Measurements from ENCODE around the gene HK2.
"Not testable (repeated sequence)": the region's sequence is repeated elsewhere in the genome, so short reads cannot be mapped to it uniquely, and the experiment has no call there.

Gene HK2

GRCh38 chr2:74880054-74880728 is 46.3 kb downstream of the HK2 start:
- DNase-seq, result no peak

GRCh38 chr2:74881176-74881575 is 47.2 kb downstream of the HK2 start:
- no peak for DNase-seq

DNA sequence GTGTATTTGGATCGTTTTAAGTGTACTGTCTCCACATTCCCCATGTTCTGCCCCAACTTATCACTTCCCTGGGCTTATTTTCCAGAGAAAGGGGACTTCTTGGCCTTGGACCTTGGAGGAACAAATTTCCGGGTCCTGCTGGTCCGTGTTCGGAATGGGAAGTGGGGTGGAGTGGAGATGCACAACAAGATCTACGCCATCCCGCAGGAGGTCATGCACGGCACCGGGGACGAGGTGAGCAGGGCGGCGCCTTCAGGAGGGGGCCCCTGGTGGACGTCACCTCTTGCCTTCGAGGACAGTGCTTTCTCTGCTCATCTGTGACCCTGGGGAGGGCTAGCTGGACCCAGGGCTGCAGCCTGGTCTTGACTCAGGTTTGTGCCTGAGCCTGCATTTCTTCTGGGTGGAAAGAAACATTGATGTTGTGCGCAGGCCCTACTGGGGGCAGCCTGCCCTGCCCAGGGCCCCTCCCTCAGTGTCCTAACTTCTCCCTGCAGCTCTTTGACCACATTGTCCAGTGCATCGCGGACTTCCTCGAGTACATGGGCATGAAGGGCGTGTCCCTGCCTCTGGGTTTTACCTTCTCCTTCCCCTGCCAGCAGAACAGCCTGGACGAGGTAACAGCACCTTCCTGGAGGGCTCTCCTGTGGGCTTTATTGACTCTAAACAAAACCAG is 47.8 kb downstream of the HK2 start:
- DNase-seq, result no peak

DNA sequence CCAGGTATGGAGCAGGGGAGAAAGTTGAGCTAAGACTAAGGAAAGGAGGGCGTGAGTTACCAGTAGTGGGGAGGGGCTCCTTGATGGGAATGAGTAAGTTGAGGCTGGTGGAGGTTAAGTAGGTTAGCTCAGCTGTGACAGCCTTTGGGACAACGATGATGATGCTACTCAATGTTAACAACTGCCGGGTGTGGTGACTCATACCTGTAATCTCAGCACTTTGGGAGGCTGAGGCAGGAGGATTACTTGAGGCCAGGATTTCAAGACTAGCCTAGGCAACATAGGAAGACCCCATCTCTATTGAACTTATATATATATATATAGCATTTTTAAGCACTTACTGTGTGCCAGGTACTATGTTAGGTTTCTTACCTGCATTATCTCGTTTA is 48.4 kb downstream of the HK2 start:
- no peak for DNase-seq

DNA sequence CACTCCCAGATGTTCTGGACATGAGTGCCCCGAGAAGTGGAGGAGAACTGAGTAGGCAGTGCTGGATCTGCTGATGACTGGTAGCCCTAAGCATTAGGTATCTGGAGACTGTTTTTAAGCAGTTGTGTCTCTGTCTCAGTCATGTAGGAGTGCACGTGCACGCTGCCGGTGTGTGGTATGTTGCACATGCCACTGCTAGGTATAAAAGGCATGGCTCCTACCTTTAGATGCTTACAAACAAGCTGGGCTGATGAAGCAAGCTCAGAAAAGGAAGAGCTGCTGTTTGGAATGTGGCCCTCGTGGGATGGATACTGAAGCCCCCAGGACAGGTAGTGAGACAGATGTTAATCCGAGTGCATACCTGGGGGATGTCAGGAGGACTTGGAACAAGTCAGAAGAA is 49.1 kb downstream of the HK2 start:
- no peak for DNase-seq

- no peak for DNase-seq
Observed at GRCh38 chr2:74884118-74884762, 50.3 kb downstream of the HK2 start.

DNA sequence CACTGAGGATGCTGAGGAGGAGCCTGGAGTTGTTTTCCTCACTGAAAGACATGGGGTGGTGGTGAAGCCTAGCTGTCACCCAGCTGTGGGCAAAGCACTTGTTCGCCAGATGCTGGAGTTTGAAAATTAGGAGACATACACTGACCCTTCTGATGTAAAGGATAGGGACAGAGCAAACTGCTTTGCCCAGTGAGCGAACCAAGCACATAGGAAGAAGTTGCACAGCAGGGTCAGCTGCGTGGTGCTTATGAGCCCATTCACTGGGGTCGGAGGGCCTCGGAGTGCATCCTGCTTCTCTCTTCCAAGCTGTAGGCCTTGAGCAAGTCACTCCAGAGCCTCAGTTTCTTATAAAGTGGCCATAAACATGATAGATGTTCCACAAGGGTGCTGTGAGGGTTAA is 50.9 kb downstream of the HK2 start:
- no peak for DNase-seq

- DNase-seq, result no peak
Observed at GRCh38 chr2:74886251-74886650, 52.3 kb downstream of the HK2 start.

- DNase-seq, result no peak
Observed at GRCh38 chr2:74886811-74887210, 52.9 kb downstream of the HK2 start.

GRCh38 chr2:74887445-74887951 is 53.6 kb downstream of the HK2 start:
- DNase-seq, result no peak

DNA sequence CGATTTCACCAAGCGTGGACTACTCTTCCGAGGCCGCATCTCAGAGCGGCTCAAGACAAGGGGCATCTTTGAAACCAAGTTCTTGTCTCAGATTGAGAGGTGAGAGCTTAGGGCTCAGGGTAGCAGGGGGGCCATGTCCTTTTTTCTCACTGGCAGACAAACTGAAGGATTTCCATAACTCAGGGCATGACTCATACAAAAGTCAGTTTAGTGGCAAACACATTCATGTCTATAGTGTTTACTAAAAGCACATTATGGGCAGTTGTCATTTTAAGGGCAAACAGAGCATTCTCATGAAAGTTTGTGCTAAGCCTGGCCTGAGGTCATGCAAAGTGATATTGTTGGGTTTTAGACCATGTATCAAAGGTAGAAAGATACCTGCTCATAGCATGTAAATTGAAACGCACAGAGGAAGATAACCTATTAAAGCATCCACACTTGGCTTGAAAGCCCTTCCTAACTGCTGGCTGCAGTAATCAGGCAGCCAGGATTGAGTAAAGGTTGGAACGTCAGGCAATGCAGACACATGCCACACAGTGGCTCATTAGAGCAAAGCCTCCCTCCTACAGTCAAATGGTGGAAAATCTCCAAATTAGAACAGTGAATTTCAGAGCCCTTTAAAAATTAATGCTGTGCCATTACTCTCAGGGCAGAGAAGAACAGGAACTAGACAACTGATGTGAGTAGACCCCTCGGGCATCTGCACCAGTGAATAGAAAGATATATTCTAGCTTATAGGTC is 54.2 kb downstream of the HK2 start:
- DNase-seq, result no peak

DNA sequence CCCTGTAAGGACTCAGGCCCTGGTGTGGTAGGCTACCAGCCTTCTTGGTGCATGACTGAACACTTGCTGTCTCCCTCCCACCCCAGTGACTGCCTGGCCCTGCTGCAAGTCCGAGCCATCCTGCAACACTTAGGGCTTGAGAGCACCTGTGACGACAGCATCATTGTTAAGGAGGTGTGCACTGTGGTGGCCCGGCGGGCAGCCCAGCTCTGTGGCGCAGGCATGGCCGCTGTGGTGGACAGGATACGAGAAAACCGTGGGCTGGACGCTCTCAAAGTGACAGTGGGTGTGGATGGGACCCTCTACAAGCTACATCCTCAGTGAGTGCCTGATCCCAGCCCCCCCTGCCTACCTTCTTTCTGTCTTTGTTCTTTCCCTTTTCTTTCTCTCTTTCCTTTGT is 55.2 kb downstream of the HK2 start:
- DNase-seq, result no peak

DNA sequence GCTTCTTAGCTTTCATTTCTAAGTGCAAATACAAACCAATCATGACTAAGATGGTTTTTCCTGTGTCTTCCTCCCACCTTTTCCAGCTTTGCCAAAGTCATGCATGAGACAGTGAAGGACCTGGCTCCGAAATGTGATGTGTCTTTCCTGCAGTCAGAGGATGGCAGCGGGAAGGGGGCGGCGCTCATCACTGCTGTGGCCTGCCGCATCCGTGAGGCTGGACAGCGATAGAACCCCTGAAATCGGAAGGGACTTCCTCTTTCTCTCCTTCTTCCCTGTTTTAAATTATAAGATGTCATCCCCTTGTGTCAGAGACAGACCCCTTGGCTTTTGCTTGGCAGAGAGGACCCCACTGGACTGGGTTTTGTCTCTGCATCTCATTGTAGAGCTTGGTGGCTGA is 56.8 kb downstream of the HK2 start:
- DNase-seq, result no peak

DNA sequence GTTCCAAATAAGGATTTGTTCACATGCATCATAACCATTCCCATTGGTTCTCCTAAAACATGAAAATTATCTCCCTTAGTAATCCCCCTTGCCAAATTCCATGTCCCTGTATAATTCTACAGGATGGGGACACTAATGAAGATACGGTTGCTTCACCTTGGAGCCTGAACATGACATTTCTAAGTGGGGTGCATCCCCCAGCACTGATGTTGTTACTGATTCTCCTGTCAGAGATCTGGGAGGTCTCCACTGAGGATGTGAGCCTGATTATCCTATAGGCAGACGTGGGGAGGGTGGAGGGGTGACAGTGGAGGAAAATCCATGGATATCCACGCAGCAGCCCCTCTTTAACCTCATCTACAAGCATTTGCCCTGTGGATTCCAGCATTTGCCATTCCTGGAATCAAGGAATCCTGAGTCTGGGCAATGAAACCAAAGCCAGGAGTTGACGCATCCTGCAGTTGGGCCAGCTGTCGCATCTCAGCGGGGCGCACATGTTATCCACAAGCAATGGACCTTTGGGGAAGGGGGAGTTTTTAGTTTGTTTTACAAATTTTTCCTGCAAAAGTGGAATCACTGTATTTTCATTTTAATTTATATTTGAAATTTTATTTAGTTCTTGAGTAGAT is 57.3 kb downstream of the HK2 start:
- no peak for DNase-seq

DNA sequence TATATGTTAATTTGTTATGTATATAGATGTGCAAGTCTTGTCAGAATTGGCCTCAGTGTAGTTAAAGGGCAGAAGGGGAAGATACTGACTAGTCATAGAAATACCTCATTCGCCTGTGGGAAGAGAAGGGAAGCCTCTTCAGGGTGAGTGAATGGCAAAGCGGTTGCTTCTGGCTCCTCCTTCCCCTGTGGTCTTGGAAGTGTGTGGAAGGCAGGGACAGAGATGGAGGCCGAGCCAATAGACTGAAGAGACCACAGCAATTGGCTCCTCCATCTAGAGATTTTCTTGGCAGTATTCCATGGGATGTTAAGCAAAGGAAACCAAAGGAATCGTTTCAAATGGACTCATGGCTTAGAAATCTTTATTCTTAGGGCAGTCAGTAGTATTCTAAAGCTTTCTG is 57.9 kb downstream of the HK2 start:
- DNase-seq, result not testable (repeated sequence)

DNA sequence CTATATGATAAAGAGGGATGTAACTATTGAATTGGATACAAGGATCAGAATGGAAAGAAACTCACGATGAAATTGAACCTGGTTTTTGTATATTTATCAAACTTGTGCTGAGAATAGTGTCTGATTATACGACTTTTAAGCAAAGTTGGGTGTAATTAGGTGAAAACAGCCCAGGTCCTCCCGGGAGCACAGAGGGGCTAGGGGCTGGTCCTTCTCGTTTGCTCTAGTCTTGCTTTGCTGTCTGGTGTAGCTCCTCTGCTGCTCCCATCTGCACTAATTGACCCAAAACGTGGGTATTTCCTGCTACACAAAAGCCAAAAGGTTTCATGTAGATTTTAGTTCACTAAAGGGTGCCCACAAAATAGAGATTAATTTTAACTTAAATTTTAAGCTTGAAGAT is 58.7 kb downstream of the HK2 start:
- DNase-seq, result no peak

DNA sequence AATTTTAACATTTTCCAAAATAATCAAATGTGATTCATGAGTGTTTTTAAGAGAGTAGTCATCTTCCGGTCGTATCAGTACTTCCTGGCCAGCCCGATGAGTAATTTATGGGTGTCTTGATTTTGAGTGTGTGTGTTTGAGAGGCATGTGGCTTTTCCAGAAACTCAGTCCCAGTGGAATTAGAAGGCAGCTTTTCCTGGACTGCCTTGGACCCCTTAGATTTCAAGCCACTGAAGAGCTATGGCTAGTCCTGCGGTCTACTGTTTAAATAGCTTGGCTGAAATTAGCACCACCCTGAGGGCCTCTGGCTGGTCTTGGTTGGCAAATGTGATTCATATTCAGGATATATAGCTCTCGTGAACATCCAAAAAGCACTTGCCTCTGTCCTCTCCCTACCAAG is 59.4 kb downstream of the HK2 start:
- DNase-seq, result no peak

DNA sequence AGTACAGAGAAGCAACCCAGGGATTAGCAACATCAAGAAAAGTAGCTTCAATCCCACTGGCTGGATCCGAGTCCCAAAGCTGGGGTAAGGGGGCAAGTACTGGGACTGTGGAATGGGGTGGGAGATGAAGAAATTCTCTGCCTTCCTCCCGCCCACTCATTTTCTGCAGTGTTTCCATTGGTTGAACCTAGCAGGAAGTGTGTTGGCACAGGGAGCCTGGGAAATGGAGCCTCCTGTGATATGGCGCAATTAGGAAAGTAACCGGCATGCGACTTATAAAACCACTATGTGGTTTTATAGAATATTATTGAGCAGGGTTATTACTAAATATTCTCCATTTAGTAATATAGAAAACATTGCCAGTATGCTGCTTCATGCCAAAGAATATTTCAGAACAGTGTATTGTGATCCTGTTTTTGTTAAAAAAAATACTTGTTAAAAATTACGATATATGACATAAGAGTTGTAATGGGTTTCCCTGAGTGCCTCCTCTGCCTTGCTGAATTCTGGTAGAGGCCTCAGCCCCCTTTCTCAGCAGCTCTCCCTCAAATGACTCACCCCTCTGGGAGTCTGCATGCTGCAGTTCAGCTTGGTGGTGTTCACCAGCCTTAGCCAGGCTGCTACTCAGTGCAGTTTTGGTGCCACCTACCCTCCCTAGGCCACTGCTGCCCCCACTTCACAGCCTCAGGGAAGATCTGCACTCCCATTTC is 60.5 kb downstream of the HK2 start:
- no peak for DNase-seq

GRCh38 chr2:74895001-74895400 is 61.1 kb downstream of the HK2 start:
- DNase-seq, result no peak

DNA sequence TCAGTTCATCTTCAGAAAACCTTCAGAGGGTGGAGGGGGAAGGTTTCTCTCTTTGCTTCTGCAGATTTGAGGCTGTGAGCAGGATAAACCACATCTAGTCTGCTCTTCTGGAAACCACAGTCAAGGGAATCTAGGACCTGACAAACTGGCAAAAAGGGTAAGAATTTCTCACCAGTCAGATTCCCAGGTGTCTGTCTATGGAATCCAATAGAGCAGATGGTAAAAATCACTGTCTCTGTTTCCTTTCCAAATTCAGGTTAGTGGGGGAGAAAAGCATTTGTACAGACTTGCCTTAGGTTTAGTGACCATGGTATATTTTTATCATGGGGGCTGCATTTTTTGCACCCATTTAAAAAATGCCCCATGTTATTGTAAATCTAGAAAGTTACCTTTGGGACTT is 62.3 kb downstream of the HK2 start:
- DNase-seq, result no peak

- DNase-seq, result not testable (repeated sequence)
Observed at GRCh38 chr2:74900225-74900624, 66.3 kb downstream of the HK2 start.

DNA sequence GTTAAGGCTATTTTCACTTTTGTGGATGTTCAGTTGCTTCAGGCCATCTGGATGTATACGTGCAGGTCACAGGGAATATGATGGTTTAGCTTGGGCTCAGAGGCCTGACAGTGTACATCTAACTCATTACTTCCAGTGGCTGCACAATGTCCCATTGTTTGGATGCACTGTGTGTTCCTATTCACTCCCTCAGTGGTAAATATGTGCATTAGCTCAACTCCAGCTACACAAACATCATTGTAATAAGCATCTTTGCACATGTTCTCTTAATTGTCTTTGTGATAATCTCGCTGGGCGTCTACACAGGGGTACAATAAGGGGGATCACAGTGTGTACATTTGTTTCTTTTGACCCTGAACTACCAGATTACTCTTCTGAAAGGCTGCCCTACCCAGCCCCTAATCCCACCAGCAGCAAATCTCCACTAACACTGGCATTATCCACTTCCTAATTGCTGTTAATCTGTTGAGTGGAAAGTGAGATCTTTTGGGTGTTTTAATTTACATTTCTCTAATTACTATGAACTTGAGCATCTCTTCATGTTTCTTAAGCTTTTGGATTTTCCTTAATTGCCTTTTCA is 68.4 kb downstream of the HK2 start:
- DNase-seq, result no peak
